Parathyroid adenoma (tissue), 2 donors: ENCODE data around the gene CDH12.

Experiments
- H2AFZ ChIP-seq: fragments of 300-600 bp; sonication (generic); one replicate; pipeline ENCODE4 v1.7.0; 2017; ENCODE audit warnings: antibody characterized with exemption, mild to moderate bottlenecking
- H3K27ac ChIP-seq: fragments of 300-600 bp; sonication (generic); one replicate; pipeline ENCODE4 v1.7.0; 2017
- H3K27me3 ChIP-seq: fragments of 300-600 bp; sonication (generic); one replicate; pipeline ENCODE4 v1.7.0; 2017; ENCODE audit warnings: low read length; ENCODE audit not compliant: control insufficient read depth, insufficient read depth
- H3K36me3 ChIP-seq: fragments of 300-600 bp; sonication (generic); one replicate; pipeline ENCODE4 v1.7.0; 2017; ENCODE audit warnings: low read length; ENCODE audit not compliant: control insufficient read depth, insufficient read depth
- H3K4me1 ChIP-seq: fragments of 300-600 bp; sonication (generic); one replicate; pipeline ENCODE4 v1.7.0; 2017; ENCODE audit warnings: control low read depth
- H3K4me2 ChIP-seq: fragments of 300-600 bp; sonication (generic); one replicate; pipeline ENCODE4 v1.7.0; 2017; ENCODE audit warnings: low read length
- H3K4me3 ChIP-seq: fragments of 300-600 bp; sonication (generic); one replicate; pipeline ENCODE4 v1.7.0; 2017; ENCODE audit warnings: low read depth, low read length
- H3K79me2 ChIP-seq: fragments of 300-600 bp; sonication (generic); one replicate; pipeline ENCODE4 v1.7.0; 2017; ENCODE audit warnings: control low read depth
- H3K9ac ChIP-seq: fragments of 300-600 bp; sonication (generic); one replicate; pipeline ENCODE4 v1.7.0; 2017; ENCODE audit warnings: mild to moderate bottlenecking
- H3K9me3 ChIP-seq: fragments of 300-600 bp; sonication (generic); one replicate; pipeline ENCODE4 v1.7.0; 2017; ENCODE audit warnings: low read length; ENCODE audit not compliant: control insufficient read depth
- CTCF ChIP-seq: fragments of 300-600 bp; sonication (generic); IDR thresholded peaks from one replicate; pipeline ENCODE4 v1.7.0; 2017; ENCODE audit warnings: antibody characterized with exemption, mild to moderate bottlenecking
- donor health status: primary hyperparathyroidism.

CDH12 gene

GRCh38 chr5:22855824-22856223 lies 2.7 kb upstream of the CDH12 start:
- Histone ChIP-seq H3K27me3 (no peaks in the 10 kb centered on the region), H3K9ac (no peak overlapping the region), H3K4me1 (no peaks in the 10 kb centered on the region), H3K4me2 (no peak overlapping the region), H3K9me3 (no peaks in the 10 kb centered on the region), H3K4me3 (no peak overlapping the region), H3K36me3 (no peaks in the 10 kb centered on the region), H3K27ac (no peak overlapping the region), H3K79me2 (no peaks in the 10 kb centered on the region), H2AFZ (no peak overlapping the region)
- TF ChIP-seq CTCF: no peak

DNA sequence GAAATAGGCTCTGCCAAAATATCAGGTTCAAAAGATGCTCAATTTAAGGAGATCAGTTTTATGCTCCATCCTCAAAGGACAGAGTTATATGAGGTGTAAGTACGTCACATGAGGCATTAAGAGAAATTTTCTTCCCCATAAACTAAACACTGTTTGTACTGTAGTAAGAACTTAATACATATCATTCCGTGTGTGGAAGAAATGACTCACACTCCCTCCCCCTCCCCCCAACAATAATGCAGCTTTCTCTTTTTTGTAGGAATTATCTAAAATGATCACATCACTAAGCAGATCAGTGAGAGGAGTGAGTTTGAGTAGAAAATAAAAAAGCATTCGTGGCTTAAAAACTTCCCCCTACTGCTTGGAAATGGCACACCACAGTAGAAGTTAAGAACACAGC lies 2.2 kb downstream of the CDH12 start:
- H3K36me3 ChIP-seq: no peaks in the 10 kb centered on the region
- no peaks in the 10 kb centered on the region for H3K4me1 ChIP-seq
- H3K27ac ChIP-seq: no peak overlapping the region
- H3K27me3 ChIP-seq: no peaks in the 10 kb centered on the region
- no peak overlapping the region for H3K9ac ChIP-seq
- no peak overlapping the region for H3K4me2 ChIP-seq
- H3K9me3 ChIP-seq: no peaks in the 10 kb centered on the region
- no peaks in the 10 kb centered on the region for H3K79me2 ChIP-seq
- H2AFZ ChIP-seq: no peak overlapping the region
- TF ChIP-seq CTCF: no peak
- no peak overlapping the region for H3K4me3 ChIP-seq

DNA sequence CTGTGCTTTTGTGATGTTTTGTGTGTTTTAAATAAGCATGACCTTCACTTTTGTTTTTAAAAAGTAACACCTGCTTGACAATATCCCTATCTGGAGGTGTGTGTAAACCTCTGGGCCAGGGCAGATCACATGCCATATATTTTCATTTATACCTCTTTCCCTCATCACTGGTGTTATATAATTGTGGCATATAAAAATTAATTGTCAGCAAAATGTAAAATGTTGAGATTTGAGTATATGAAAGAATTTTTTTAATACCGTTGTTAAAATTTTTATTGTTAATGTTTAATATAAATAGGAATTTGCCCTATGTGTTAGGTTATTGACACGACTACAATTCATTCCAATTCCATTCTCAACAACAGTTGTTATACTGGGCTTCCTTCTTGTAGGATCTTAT lies 6.5 kb downstream of the CDH12 start:
- no peak overlapping the region for H3K4me2 ChIP-seq
- H3K79me2 ChIP-seq: no peaks in the 10 kb centered on the region
- H3K9ac ChIP-seq: no peak overlapping the region
- no peak for TF ChIP-seq CTCF
- no peaks in the 10 kb centered on the region for H3K36me3 ChIP-seq
- no peaks in the 10 kb centered on the region for H3K9me3 ChIP-seq
- no peak overlapping the region for H2AFZ ChIP-seq
- no peak overlapping the region for H3K27ac ChIP-seq
- H3K4me3 ChIP-seq: no peak overlapping the region
- no peaks in the 10 kb centered on the region for H3K4me1 ChIP-seq
- H3K27me3 ChIP-seq: no peaks in the 10 kb centered on the region

- H3K36me3 ChIP-seq: no peaks in the 10 kb centered on the region
- TF ChIP-seq CTCF: no peak
- H3K9me3 ChIP-seq: no peaks in the 10 kb centered on the region
- no peak overlapping the region for H2AFZ ChIP-seq
- H3K4me1 ChIP-seq: no peaks in the 10 kb centered on the region
- H3K4me2 ChIP-seq: no peak overlapping the region
- no peaks in the 10 kb centered on the region for H3K27me3 ChIP-seq
- H3K4me3 ChIP-seq: no peak overlapping the region
- no peaks in the 10 kb centered on the region for H3K79me2 ChIP-seq
- H3K9ac ChIP-seq: no peak overlapping the region
- no peak overlapping the region for H3K27ac ChIP-seq
These were observed 8.5 kb downstream of the CDH12 start for GRCh38 chr5:22844636-22845035.

DNA sequence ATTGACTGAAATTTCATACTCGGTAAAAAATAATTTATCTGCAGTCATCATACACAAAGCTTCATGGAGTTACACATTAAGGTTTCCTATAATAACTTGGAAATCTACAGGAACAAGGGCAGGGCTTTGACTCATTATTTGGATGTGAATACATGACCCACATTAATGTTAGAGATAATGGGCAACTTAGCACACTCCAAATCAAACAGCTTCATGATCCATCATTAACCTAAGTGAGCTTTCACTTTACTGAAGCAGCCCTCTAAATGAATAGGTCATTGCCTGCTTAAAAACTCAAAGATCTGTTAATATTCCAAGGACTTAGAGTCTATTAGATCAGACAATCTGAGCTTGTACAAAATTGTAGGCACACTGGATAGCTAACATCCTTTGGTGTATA lies 9.0 kb downstream of the CDH12 start:
- Histone ChIP-seq H3K36me3 (no peaks in the 10 kb centered on the region), H3K4me3 (no peak overlapping the region), H3K4me2 (no peak overlapping the region), H3K27ac (no peak overlapping the region), H3K79me2 (no peaks in the 10 kb centered on the region), H3K27me3 (no peaks in the 10 kb centered on the region), H2AFZ (no peak overlapping the region), H3K4me1 (no peaks in the 10 kb centered on the region), H3K9ac (no peak overlapping the region), H3K9me3 (no peaks in the 10 kb centered on the region)
- TF ChIP-seq CTCF: no peak
